Gastrocnemius medialis (tissue), 4 donors: ENCODE results near the gene PRKAR2B. TPM values are rescaled to one million over a fixed set of nuclear protein-coding genes. Genes with fewer than 3 reads are reported as not detected.

Experiments
- ATAC-seq, 2 donors: fragments of 150-250 bp; one replicate each; pipeline ENCODE4 v1.9.1; 2016
- DNase-seq, 2 donors: peaks; one replicate each; pipeline ENCODE4 v3.0.0-alpha.2; 2019
- H3K27ac ChIP-seq, 4 donors: fragments of 200-600 bp; sonication (generic); 1 replicate in 1 of 4; 2 replicates in 3 of 4; pipeline ENCODE4 v1.5.1; 2016 to 2018; ENCODE audit warnings: mild to moderate bottlenecking in 2 of 4, moderate library complexity in 1 of 4
- H3K27me3 ChIP-seq, 3 donors: fragments of 200-600 bp; sonication (generic) in 2 of 3; 1 replicate in 1 of 3; 2 replicates in 2 of 3; pipeline versions ENCODE4 v1.5.1 to v1.6.0; 2016 to 2019; ENCODE audit warnings: mild to moderate bottlenecking in 1 of 3, moderate library complexity in 1 of 3
- H3K36me3 ChIP-seq, 2 donors: fragments of 200-600 bp; sonication (generic) in 1 of 2; one replicate each; pipeline ENCODE4 v1.5.1; 2017 to 2018
- H3K4me1 ChIP-seq, 2 donors: fragments of 200-600 bp; sonication (generic) in 1 of 2; one replicate each; pipeline ENCODE4 v1.5.1; 2016 to 2017; ENCODE audit warnings: mild to moderate bottlenecking in 2 of 2
- H3K4me3 ChIP-seq, 4 donors: fragments of 200-600 bp; sonication (generic) in 3 of 4; 1 replicate in 1 of 4; 2 replicates in 3 of 4; pipeline ENCODE4 v1.5.1; 2016 to 2019; ENCODE audit warnings: mild to moderate bottlenecking in 2 of 4
- H3K9me3 ChIP-seq, 3 donors: fragments of 200-600 bp; sonication (generic) in 2 of 3; 1 replicate in 1 of 3; 2 replicates in 2 of 3; pipeline ENCODE4 v1.5.1; 2016 to 2019
- POLR2A ChIP-seq, 2 donors: fragments of 450-650 bp; IDR thresholded peaks; one replicate each; pipeline ENCODE4 v1.6.1; 2017; ENCODE audit warnings: antibody characterized with exemption in 2 of 2, mild to moderate bottlenecking in 2 of 2, moderate library complexity in 2 of 2
- in situ Hi-C, 4 donors: fragments of 200-750 bp; cut with MboI; loops; one replicate each; pipeline versions ENCODE4 v1.15.0 to v1.8.0; 2017; ENCODE audit warnings: low sequenced_read_pairs in 4 of 4
- intact Hi-C: fragments of 100-400 bp; cut with DNase I; formaldehyde crosslinking; loops from one replicate; pipeline ENCODE4 v1.15.1; 2023; ENCODE audit warnings: low total_unique reads
- total RNA-seq, 4 donors: library from RNA; depleted of rRNA; stranded (reverse); fragments of >200 nt; gene quantifications; one replicate each; pipeline versions ENCODE4 v1.1.0 to v1.2.3, GENCODE V29; 2016
- TF ChIP-seq, protein P1 (sequence below), 5 experiments: fragments of 450-650 bp in 3 of 5; fragments of 200-600 bp in 2 of 5; sonication (generic) in 2 of 5; IDR thresholded peaks in 4 of 5; conservative IDR thresholded peaks in 1 of 5; 1 replicate in 4 of 5; 2 replicates in 1 of 5; pipeline ENCODE4 v1.5.1; 2016 to 2019; ENCODE audit warnings: antibody characterized with exemption in 5 of 5, mild to moderate bottlenecking in 3 of 5, moderate library complexity in 3 of 5

Gene PRKAR2B
- total RNA-seq, 4 donors from 2014 or later, result 0.85 to 6.0 (median 1.4) TPM

DNA sequence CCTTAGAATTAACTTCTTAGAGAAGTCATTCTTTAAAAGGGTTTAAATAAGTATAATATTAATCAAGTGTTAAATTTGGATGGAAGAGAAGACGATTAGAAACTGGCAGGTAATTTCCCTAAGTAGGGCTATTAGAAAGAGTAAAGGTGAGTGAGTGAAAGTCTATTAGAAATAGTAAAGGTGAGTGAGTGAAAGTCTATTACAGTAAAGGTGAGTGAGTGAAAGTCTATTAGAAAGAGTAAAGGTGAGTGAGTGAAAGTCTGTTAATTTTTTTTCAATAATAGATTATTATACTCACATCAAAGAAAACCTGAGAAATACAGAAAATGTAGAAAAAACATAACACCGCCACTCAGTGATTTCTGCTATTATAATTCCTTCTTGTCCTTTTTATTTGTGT is 113.5 kb downstream of the PRKAR2B start:
- Histone ChIP-seq H3K4me3 (no peak overlapping the region), H3K4me1 (no peaks in the 10 kb centered on the region), H3K9me3 (no peaks in the 10 kb centered on the region), H3K27me3 (no peaks in the 10 kb centered on the region), H3K27ac (no peak overlapping the region), H3K36me3 (no peaks in the 10 kb centered on the region)
- DNase-seq, result no peak
- TF ChIP-seq POLR2A (IDR thresholded peaks at IDR 0.05), result no peak
- TF ChIP-seq, protein P1, sequence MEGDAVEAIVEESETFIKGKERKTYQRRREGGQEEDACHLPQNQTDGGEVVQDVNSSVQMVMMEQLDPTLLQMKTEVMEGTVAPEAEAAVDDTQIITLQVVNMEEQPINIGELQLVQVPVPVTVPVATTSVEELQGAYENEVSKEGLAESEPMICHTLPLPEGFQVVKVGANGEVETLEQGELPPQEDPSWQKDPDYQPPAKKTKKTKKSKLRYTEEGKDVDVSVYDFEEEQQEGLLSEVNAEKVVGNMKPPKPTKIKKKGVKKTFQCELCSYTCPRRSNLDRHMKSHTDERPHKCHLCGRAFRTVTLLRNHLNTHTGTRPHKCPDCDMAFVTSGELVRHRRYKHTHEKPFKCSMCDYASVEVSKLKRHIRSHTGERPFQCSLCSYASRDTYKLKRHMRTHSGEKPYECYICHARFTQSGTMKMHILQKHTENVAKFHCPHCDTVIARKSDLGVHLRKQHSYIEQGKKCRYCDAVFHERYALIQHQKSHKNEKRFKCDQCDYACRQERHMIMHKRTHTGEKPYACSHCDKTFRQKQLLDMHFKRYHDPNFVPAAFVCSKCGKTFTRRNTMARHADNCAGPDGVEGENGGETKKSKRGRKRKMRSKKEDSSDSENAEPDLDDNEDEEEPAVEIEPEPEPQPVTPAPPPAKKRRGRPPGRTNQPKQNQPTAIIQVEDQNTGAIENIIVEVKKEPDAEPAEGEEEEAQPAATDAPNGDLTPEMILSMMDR (IDR thresholded peaks at IDR 0.05 in 4 of 5, conservative IDR thresholded peaks at IDR 0.05 in 1 of 5), result no peak
- intact Hi-C loops, result no loop called here
- no peak for ATAC-seq
- in situ Hi-C loops, result loop anchor here in 2 of 4 donors (10.0 to 25.0 kb wide), 4 partner anchors 213 to 871 kb away; partner anchors contain the start of genes CCDC71L (in 1 of the 2), DLD (in 1 of the 2) and NAMPT (in 1 of the 2)

DNA sequence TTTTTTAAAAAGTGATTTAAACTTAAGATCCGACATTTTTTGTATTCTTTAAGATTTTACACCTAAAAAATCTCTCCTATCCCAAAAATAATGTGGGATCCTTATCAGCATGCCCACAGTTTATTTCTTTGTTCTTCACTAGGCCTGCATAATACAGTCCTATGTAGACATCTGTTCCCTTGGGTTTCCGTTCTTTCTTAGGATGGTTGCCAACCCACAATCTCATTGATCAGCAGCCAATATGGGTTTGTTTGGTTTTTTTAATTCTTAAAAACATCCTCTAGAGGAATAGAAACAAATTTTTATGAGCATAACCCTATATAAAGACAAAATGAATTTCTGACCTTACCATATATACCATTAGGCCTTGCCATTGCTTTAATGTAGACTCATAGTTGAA is 115.9 kb downstream of the PRKAR2B start:
- no peak for ATAC-seq
- in situ Hi-C loops, result loop anchor here in 1 of 4 donors (25.0 kb wide), 3 partner anchors 498 to 873 kb away; partner anchors contain the start of genes CCDC71L, DLD and NAMPT

DNA sequence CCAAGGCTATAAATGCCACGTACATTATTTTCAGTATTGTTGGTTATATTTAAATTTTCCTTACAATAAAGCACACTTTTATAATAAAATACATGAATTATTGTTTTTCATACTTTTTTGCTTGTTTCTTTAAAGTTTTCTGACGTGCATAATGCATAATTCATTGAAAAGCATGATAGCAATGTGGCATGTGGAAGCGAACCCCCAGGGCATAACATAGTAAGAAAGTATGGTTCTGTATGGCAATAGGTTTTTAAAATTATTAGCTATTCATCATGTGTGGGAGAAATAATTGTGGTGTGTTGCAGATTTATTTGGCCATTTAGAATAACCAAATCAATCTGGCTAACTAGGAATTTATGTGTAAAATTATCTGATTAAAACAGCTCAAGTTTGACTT is 116.9 kb downstream of the PRKAR2B start:
- no peak for DNase-seq
- in situ Hi-C loops (loop anchor here in 1 of 4 donors (25.0 kb wide), 3 partner anchors 499 to 874 kb away; partner anchors contain the start of genes CCDC71L, DLD and NAMPT), intact Hi-C loops (loop anchor here (10.0 kb wide), 1 partner anchor 117 kb away; the partner anchor contains the start of gene PRKAR2B)
- Histone ChIP-seq H3K4me1 (no peaks in the 10 kb centered on the region), H3K27ac (no peak overlapping the region), H3K27me3 (no peaks in the 10 kb centered on the region), H3K36me3 (no peaks in the 10 kb centered on the region), H3K4me3 (no peak overlapping the region), H3K9me3 (no peaks in the 10 kb centered on the region)
- ATAC-seq, result no peak
- no peak for TF ChIP-seq POLR2A (IDR thresholded peaks at IDR 0.05)
- TF ChIP-seq, protein P1 (IDR thresholded peaks at IDR 0.05 in 4 of 5, conservative IDR thresholded peaks at IDR 0.05 in 1 of 5), result no peak

More for the DNA sequence above, 115.9 kb downstream of the PRKAR2B start:
- no peak for DNase-seq
- Histone ChIP-seq H3K4me3 (no peak overlapping the region), H3K9me3 (no peaks in the 10 kb centered on the region), H3K36me3 (no peaks in the 10 kb centered on the region), H3K4me1 (no peaks in the 10 kb centered on the region), H3K27ac (no peak overlapping the region), H3K27me3 (no peaks in the 10 kb centered on the region)
- intact Hi-C loops, result loop anchor here (10.0 kb wide), 1 partner anchor 116 kb away; the partner anchor contains the start of gene PRKAR2B
- TF ChIP-seq, protein P1 (IDR thresholded peaks at IDR 0.05 in 4 of 5, conservative IDR thresholded peaks at IDR 0.05 in 1 of 5), result no peak
- no peak for TF ChIP-seq POLR2A (IDR thresholded peaks at IDR 0.05)

DNA sequence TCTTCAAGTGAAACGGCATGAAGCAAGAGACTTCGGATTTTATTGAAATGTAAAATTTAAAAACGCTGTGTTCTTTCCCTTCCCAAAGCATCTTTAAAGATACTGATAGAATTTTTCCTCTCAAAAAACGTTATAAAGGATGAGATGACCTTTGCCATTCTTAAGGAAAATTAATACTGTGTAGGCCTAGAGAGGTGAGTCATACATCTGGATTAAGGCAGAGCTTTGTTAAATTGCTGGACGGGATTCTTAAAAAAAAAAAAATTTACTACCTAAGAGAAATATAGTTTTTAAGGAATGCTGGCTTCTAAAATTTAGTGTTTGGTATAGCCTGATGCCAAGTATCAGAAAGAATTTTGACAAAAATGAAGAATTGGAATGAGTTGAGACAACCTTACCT is 118.0 kb downstream of the PRKAR2B start:
- no peak for DNase-seq
- Histone ChIP-seq H3K4me1 (peaks cover 3 to 5% of the 10 kb centered on the region in 2 donors), H3K36me3 (no peaks in the 10 kb centered on the region), H3K4me3 (no peak overlapping the region), H3K9me3 (no peaks in the 10 kb centered on the region), H3K27me3 (no peaks in the 10 kb centered on the region), H3K27ac (no peak overlapping the region)
- no peak for ATAC-seq
- TF ChIP-seq, protein P1 (IDR thresholded peaks at IDR 0.05 in 4 of 5, conservative IDR thresholded peaks at IDR 0.05 in 1 of 5), result no peak
- TF ChIP-seq POLR2A (IDR thresholded peaks at IDR 0.05), result no peak
- intact Hi-C loops, result loop anchor here (10.0 kb wide), 1 partner anchor 118 kb away; the partner anchor contains the start of gene PRKAR2B
- in situ Hi-C loops, result loop anchor here in 1 of 4 donors (25.0 kb wide), 3 partner anchors 500 to 875 kb away; partner anchors contain the start of genes CCDC71L, DLD and NAMPT
